Spleen (tissue), 11 donors: ENCODE measurements around the gene BUD31. TPM values are rescaled to one million over a fixed set of nuclear protein-coding genes. Genes with fewer than 3 reads are reported as not detected.

ENCODE experiments used
- DNase-seq: peaks from one replicate; pipeline ENCODE4 v3.0.0-alpha.2; 2020
- H3K27ac ChIP-seq, 8 donors: fragments of 200-600 bp; sonication (generic) in 7 of 8; 1 replicate in 4 of 8; 2 replicates in 4 of 8; pipeline versions ENCODE4 v1.5.0 to v1.8.0; 2016 to 2021; ENCODE audit warnings: inconsistent platforms in 4 of 8, mild to moderate bottlenecking in 4 of 8, moderate library complexity in 1 of 8
- H3K27me3 ChIP-seq, 7 donors: fragments of 200-600 bp; sonication (generic) in 6 of 7; replicated peaks in 1 of 7; 1 replicate in 4 of 7; 2 replicates in 3 of 7; pipeline versions ENCODE4 v1.5.0 to v1.8.0; 2016 to 2021; ENCODE audit warnings: inconsistent platforms in 3 of 7, mild to moderate bottlenecking in 1 of 7
- H3K36me3 ChIP-seq, 6 donors: fragments of 200-600 bp; sonication (generic) in 5 of 6; 1 replicate in 4 of 6; 2 replicates in 2 of 6; pipeline versions ENCODE4 v1.5.0 to v1.8.0; 2016 to 2021; ENCODE audit warnings: inconsistent platforms in 2 of 6
- H3K4me1 ChIP-seq, 6 donors: fragments of 200-600 bp; sonication (generic) in 5 of 6; 1 replicate in 3 of 6; 2 replicates in 3 of 6; pipeline versions ENCODE4 v1.5.0 to v1.8.0; 2016 to 2021; ENCODE audit warnings: inconsistent platforms in 3 of 6
- H3K4me3 ChIP-seq, 8 donors: fragments of 200-600 bp; sonication (generic) in 7 of 8; 1 replicate in 4 of 8; 2 replicates in 4 of 8; pipeline versions ENCODE4 v1.5.0 to v1.8.0; 2016 to 2021; ENCODE audit warnings: inconsistent platforms in 4 of 8, mild to moderate bottlenecking in 4 of 8, moderate library complexity in 2 of 8
- H3K9me3 ChIP-seq, 8 donors: fragments of 200-600 bp; sonication (generic) in 7 of 8; 1 replicate in 4 of 8; 2 replicates in 4 of 8; pipeline versions ENCODE4 v1.5.0 to v1.8.0; 2016 to 2021; ENCODE audit warnings: inconsistent platforms in 4 of 8
- POLR2A ChIP-seq, 3 donors: fragments of 450-650 bp; IDR thresholded peaks; one replicate each; pipeline ENCODE4 v1.5.1; 2017; ENCODE audit warnings: antibody characterized with exemption in 3 of 3, mild to moderate bottlenecking in 1 of 3
- POLR2AphosphoS5 ChIP-seq, 3 donors: sonication (generic); formaldehyde crosslinking; IDR thresholded peaks; one replicate each; pipeline ENCODE4 v1.5.1; 2017; ENCODE audit warnings: antibody characterized with exemption in 3 of 3
- WGBS, 5 donors: extraction: QIAGEN DNeasy Blood & Tissue Kit in 3 of 5; methylation state at CpG; one replicate each; pipeline versions ENCODE4 v1.1.5 to v1.1.7; 2013 to 2018; 5-methylcytosine and 5-hydroxymethylcytosine counted together
- intact Hi-C: fragments of 100-400 bp; cut with DNase I; formaldehyde crosslinking; loops from one replicate; pipeline ENCODE4 v1.15.0; 2023; ENCODE audit warnings: low total_unique reads
- polyA plus RNA-seq, 3 donors: library from polyadenylated mRNA; stranded (reverse); fragments of 200-250 nt; gene quantifications; one replicate each; pipeline ENCODE4 v1.2.1, GENCODE V29; 2013
- total RNA-seq, 7 donors: library from RNA; depleted of rRNA in 3 of 7; stranded (reverse); fragments of >200 nt in 3 of 7; fragmentation: NEBNext Ultra II Directional in 4 of 7; extraction: Animal tissue kit (Norgen Biotek cat#: 25700) in 4 of 7; gene quantifications; one replicate each; pipeline versions ENCODE4 v1.1.0 to v1.2.1, GENCODE V29; 2016 to 2021
- TF ChIP-seq, protein P1 (sequence below), 11 experiments: fragments of 200-600 bp in 7 of 11; fragments of 450-650 bp in 4 of 11; sonication (generic) in 4 of 11; IDR thresholded peaks in 8 of 11; conservative IDR thresholded peaks in 3 of 11; 1 replicate in 7 of 11; 2 replicates in 4 of 11; pipeline versions ENCODE4 v1.4.0 to v1.8.0; 2016 to 2021; ENCODE audit warnings: antibody characterized with exemption in 11 of 11, inconsistent platforms in 4 of 11, mild to moderate bottlenecking in 1 of 11
- donor health status: healthy with polysubstance abuse.
- donor health status: DM: no; HTN: no; CAD: no; lungs with moderate emphysema.
- donor health status: DM: no; HTN: no; CAD: no.
- donor health status: Bipolar disorder and iron deficiency.
- donor health status: healthy.
- donor health status: DM: no; HTN: no; CAD: no.
- donor health status: DM: yes; HTN: yes; CAD: no.

BUD31 gene
- total and polyA plus RNA-seq, 10 donors: 48.4 to 124 (median 71.0) TPM

- Histone ChIP-seq H3K4me3 (no peak overlapping the region), H3K4me1 (peaks cover 0 to 8% (median 0%) of the 10 kb centered on the region in 6 donors), H3K27ac (no peak overlapping the region), H3K9me3 (no peaks in the 10 kb centered on the region), H3K36me3 (peaks cover 3 to 96% (median 88%) of the 10 kb centered on the region in 6 donors), H3K27me3 (no peaks in the 10 kb centered on the region)
- intact Hi-C loops: no loop called here
- TF ChIP-seq, protein P1, sequence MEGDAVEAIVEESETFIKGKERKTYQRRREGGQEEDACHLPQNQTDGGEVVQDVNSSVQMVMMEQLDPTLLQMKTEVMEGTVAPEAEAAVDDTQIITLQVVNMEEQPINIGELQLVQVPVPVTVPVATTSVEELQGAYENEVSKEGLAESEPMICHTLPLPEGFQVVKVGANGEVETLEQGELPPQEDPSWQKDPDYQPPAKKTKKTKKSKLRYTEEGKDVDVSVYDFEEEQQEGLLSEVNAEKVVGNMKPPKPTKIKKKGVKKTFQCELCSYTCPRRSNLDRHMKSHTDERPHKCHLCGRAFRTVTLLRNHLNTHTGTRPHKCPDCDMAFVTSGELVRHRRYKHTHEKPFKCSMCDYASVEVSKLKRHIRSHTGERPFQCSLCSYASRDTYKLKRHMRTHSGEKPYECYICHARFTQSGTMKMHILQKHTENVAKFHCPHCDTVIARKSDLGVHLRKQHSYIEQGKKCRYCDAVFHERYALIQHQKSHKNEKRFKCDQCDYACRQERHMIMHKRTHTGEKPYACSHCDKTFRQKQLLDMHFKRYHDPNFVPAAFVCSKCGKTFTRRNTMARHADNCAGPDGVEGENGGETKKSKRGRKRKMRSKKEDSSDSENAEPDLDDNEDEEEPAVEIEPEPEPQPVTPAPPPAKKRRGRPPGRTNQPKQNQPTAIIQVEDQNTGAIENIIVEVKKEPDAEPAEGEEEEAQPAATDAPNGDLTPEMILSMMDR (IDR thresholded peaks at IDR 0.05 in 8 of 11, conservative IDR thresholded peaks at IDR 0.05 in 3 of 11): no peak
- WGBS, 5 donors: 94 to 98% (median 97%) methylated on average over 5 of the region's 5 CpGs
- DNase-seq: no peak
Measured at GRCh38 chr7:99363286-99363685, 45.5 kb upstream of the BUD31 start.

- intact Hi-C loops: no loop called here
- DNase-seq: peak; percentile 92
- H3K9me3 ChIP-seq: no peaks in the 10 kb centered on the region
- no peak overlapping the region for H3K4me3 ChIP-seq
- H3K27me3 ChIP-seq: no peaks in the 10 kb centered on the region
- H3K4me1 ChIP-seq: peaks cover 0 to 8% (median 0%) of the 10 kb centered on the region in 6 donors
- peaks cover 3 to 88% (median 66%) of the 10 kb centered on the region in 6 donors for H3K36me3 ChIP-seq
- no peak overlapping the region for H3K27ac ChIP-seq
- 76 to 83% (median 80%) methylated on average over 17 of the region's 17 CpGs for WGBS, 5 donors
- no peak for TF ChIP-seq POLR2A (IDR thresholded peaks at IDR 0.05)
- TF ChIP-seq, protein P1 (IDR thresholded peaks at IDR 0.05 in 8 of 11, conservative IDR thresholded peaks at IDR 0.05 in 3 of 11): peak in 9 of 11 experiments; percentile 40 to 77 (median 66)
- peak in 2 of 3 donors; percentile 45 to 52 for TF ChIP-seq POLR2AphosphoS5 (IDR thresholded peaks at IDR 0.05)
Measured at GRCh38 chr7:99365318-99366141, 43.2 kb upstream of the BUD31 start.

GRCh38 chr7:99366646-99367045 is 42.1 kb upstream of the BUD31 start:
- WGBS, 5 donors: 89 to 93% (median 90%) methylated on average over 11 of the region's 11 CpGs
- TF ChIP-seq POLR2AphosphoS5 (IDR thresholded peaks at IDR 0.05) (peak in 1 of 3 donors; percentile 52), POLR2A (IDR thresholded peaks at IDR 0.05) (no peak)
- TF ChIP-seq, protein P1 (IDR thresholded peaks at IDR 0.05 in 8 of 11, conservative IDR thresholded peaks at IDR 0.05 in 3 of 11): no peak
- no peaks in the 10 kb centered on the region for H3K9me3 ChIP-seq
- H3K27ac ChIP-seq: no peak overlapping the region
- H3K4me1 ChIP-seq: peaks cover 0 to 8% (median 0%) of the 10 kb centered on the region in 6 donors
- DNase-seq: no peak
- H3K27me3 ChIP-seq: no peaks in the 10 kb centered on the region
- H3K36me3 ChIP-seq: peaks cover 3 to 77% (median 55%) of the 10 kb centered on the region in 6 donors
- intact Hi-C loops: no loop called here
- H3K4me3 ChIP-seq: no peak overlapping the region

DNA sequence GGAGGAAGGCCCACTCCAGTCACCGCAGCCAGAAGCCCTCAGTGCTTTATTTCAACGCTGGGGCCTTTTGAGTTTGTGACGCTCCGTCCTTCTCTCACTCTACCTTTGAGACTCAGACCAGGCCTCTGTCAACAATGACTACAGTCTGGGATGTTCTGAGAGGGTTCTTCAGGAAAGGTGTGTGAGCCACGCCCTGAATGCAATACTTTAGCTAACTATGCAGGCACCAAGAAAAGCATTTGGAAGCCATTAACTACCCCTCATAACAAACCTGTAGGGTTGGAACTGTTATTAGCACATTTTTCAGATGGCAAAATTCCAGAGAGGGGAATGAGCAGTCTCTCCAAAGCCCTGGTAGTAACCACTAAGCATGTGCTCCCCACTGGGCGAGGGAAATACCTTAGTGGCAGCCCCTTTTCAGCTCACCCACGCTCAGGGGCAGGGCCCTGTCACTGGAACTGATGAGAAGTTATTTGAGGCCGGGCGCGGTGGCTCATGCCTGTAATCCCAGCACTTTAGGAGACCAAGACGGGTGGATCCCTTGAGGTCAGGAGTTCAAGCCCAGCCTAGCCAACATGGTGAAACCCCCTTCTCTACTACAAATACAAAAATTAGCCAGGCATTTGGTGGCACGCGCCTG is 39.9 kb upstream of the BUD31 start:
- Histone ChIP-seq H3K9me3 (no peaks in the 10 kb centered on the region), H3K4me3 (no peak overlapping the region), H3K4me1 (peaks cover 2 to 27% (median 11%) of the 10 kb centered on the region in 6 donors), H3K27me3 (no peaks in the 10 kb centered on the region), H3K27ac (no peak overlapping the region), H3K36me3 (peaks cover 3 to 55% (median 35%) of the 10 kb centered on the region in 6 donors)
- no peak for DNase-seq
- intact Hi-C loops: no loop called here
- WGBS, 5 donors: 92 to 95% (median 94%) methylated on average over 13 of the region's 13 CpGs
- TF ChIP-seq POLR2AphosphoS5 (IDR thresholded peaks at IDR 0.05) (no peak), POLR2A (IDR thresholded peaks at IDR 0.05) (no peak)
- TF ChIP-seq, protein P1 (IDR thresholded peaks at IDR 0.05 in 8 of 11, conservative IDR thresholded peaks at IDR 0.05 in 3 of 11): no peak
